IMR-90 (cell line): Measurements from ENCODE around the gene NPRL2. TPM values are rescaled to one million over a fixed set of nuclear protein-coding genes. Genes with fewer than 3 reads are reported as not detected.
A peak's percentile ranks its signal among the peaks of the same experiment; 100 is the strongest.

Experiments used
- ATAC-seq: fragments of 200-7000 bp; cut with Tn5 transposase; 2 replicates; pipeline ENCODE4 v1.9.1; 2020; ENCODE audit warnings: low read depth, mild to moderate bottlenecking, moderate library complexity
- BruUV-seq: library from RNA; stranded (reverse); fragments of 400-500 nt; replicated peaks from 2 replicates; lab custom pipeline; 2021; lab: Mats Ljungman, UMichigan
- CTCF ChIA-PET: fragments of 300-600 bp; formaldehyde crosslinking; extraction: SDS; loops from one replicate; lab custom pipeline; 2021; ENCODE audit warnings: antibody characterized with exemption; lab: Yijun Ruan, JAX
- POLR2A ChIA-PET: fragments of 300-600 bp; sonication (Branson Sonifier 250); formaldehyde crosslinking; loops from one replicate; lab custom pipeline; 2022; ENCODE audit warnings: antibody characterized with exemption; ENCODE audit not compliant: unreplicated experiment; lab: Charles Lee
- DNase-seq: peaks from one replicate; pipeline ENCODE4 v3.0.0; 2013
- H2AFZ ChIP-seq: replicated peaks from 2 replicates; pipeline ENCODE3; 2013; ENCODE audit warnings: low read length, mild to moderate bottlenecking; ENCODE audit not compliant: poor library complexity
- H2AK5ac ChIP-seq: 2 replicates; pipeline ENCODE4 v1.6.1; 2013; ENCODE audit warnings: low read depth, low read length, inconsistent platforms
- H2AK9ac ChIP-seq: replicated peaks from 2 replicates; pipeline ENCODE3; 2013; ENCODE audit warnings: mild to moderate bottlenecking, low read depth, low read length, moderate library complexity; ENCODE audit not compliant: poor library complexity
- H2BK120ac ChIP-seq: 2 replicates; pipeline ENCODE4 v1.6.1; 2013; ENCODE audit warnings: low read depth, low read length, inconsistent platforms
- H2BK15ac ChIP-seq: 3 replicates; pipeline ENCODE4 v1.6.1; 2013; ENCODE audit warnings: low read depth, low read length, inconsistent platforms
- H2BK20ac ChIP-seq: 2 replicates; pipeline ENCODE4 v1.6.1; 2013; ENCODE audit warnings: low read depth, mild to moderate bottlenecking, inconsistent platforms, low read length, moderate library complexity
- H2BK5ac ChIP-seq: 2 replicates; pipeline ENCODE4 v1.6.1; 2013; ENCODE audit warnings: mild to moderate bottlenecking, low read depth, low read length, inconsistent platforms; ENCODE audit not compliant: poor library complexity, severe bottlenecking
- H3K14ac ChIP-seq: replicated peaks from 2 replicates; pipeline ENCODE4 v1.6.1; 2013; ENCODE audit warnings: low read depth, low read length, inconsistent platforms
- H3K18ac ChIP-seq: 2 replicates; pipeline ENCODE4 v1.6.1; 2013; ENCODE audit warnings: low read depth, low read length, control low read depth
- H3K23ac ChIP-seq: 2 replicates; pipeline ENCODE4 v1.6.1; 2013; ENCODE audit warnings: low read depth, low read length, inconsistent platforms
- H3K27ac ChIP-seq: 2 replicates; pipeline ENCODE4 v1.5.1; 2013; ENCODE audit warnings: mild to moderate bottlenecking, control low read depth, low read length; ENCODE audit not compliant: insufficient read depth
- H3K27me3 ChIP-seq: 2 replicates; pipeline ENCODE4 v1.6.1; 2013; ENCODE audit warnings: low read length; ENCODE audit not compliant: control insufficient read depth, insufficient read depth
- H3K36me3 ChIP-seq: 2 replicates; pipeline ENCODE4 v1.6.1; 2013; ENCODE audit warnings: low read length, mixed read lengths; ENCODE audit not compliant: control insufficient read depth, insufficient read depth
- H3K4ac ChIP-seq: 2 replicates; pipeline ENCODE4 v1.6.1; 2013; ENCODE audit warnings: low read depth, low read length, inconsistent platforms
- H3K4me1 ChIP-seq: 2 replicates; pipeline ENCODE4 v1.6.1; 2013; ENCODE audit warnings: low read length, mixed read lengths; ENCODE audit not compliant: control insufficient read depth, insufficient read depth
- H3K4me2 ChIP-seq: 2 replicates; pipeline ENCODE4 v1.6.1; 2013; ENCODE audit warnings: low read depth, mild to moderate bottlenecking, control low read depth, low read length, moderate library complexity
- H3K4me3 ChIP-seq: 2 replicates; pipeline ENCODE4 v1.5.1; 2013; ENCODE audit warnings: low read depth, mild to moderate bottlenecking, control low read depth, low read length, moderate library complexity; ENCODE audit not compliant: insufficient read depth
- H3K56ac ChIP-seq: 2 replicates; pipeline ENCODE4 v1.6.1; 2013; ENCODE audit warnings: low read length, inconsistent platforms; ENCODE audit not compliant: insufficient read depth; ENCODE audit errors: extremely low read depth
- H3K79me1 ChIP-seq, 2 experiments: 2 replicates each; pipeline ENCODE4 v1.6.1; 2013; ENCODE audit warnings: low read length in 2 of 2, inconsistent platforms in 1 of 2, low read depth in 1 of 2
- H3K9ac ChIP-seq: 2 replicates; pipeline ENCODE4 v1.6.1; 2013; ENCODE audit warnings: low read depth, low read length, control low read depth
- H3K9me1 ChIP-seq: 2 replicates; pipeline ENCODE4 v1.6.1; 2013; ENCODE audit warnings: low read length, inconsistent platforms; ENCODE audit not compliant: insufficient read depth
- H3K9me3 ChIP-seq: 2 replicates; pipeline ENCODE4 v1.6.1; 2013; ENCODE audit warnings: low read length; ENCODE audit not compliant: control insufficient read depth, insufficient read depth
- H4K20me1 ChIP-seq: 2 replicates; pipeline ENCODE4 v1.6.1; 2013; ENCODE audit warnings: low read length, inconsistent platforms; ENCODE audit not compliant: insufficient read depth
- H4K5ac ChIP-seq: 2 replicates; pipeline ENCODE4 v1.6.1; 2013; ENCODE audit warnings: mild to moderate bottlenecking, low read depth, low read length, control low read depth
- H4K8ac ChIP-seq, 2 experiments: 2 replicates each; pipeline ENCODE4 v1.6.1; 2013; ENCODE audit warnings: low read depth in 2 of 2, low read length in 2 of 2, control low read depth in 1 of 2, inconsistent platforms in 1 of 2
- H4K91ac ChIP-seq: 2 replicates; pipeline ENCODE4 v1.6.1; 2013; ENCODE audit warnings: low read depth, low read length, inconsistent platforms; ENCODE audit not compliant: insufficient read depth
- BHLHE40 ChIP-seq: fragments of 150-350 bp; IDR thresholded peaks from 2 replicates; pipeline ENCODE4 v1.6.1; 2016; ENCODE audit warnings: mild to moderate bottlenecking, low read depth, low read length
- CEBPB ChIP-seq: IDR thresholded peaks from 2 replicates; pipeline ENCODE4 v1.6.1; 2012; ENCODE audit warnings: low read depth, low read length, improper control_type of control experiment
- CHD1 ChIP-seq: IDR thresholded peaks from 2 replicates; pipeline ENCODE4 v1.6.1; 2012; ENCODE audit warnings: low read depth, low read length, improper control_type of control experiment
- ELK1 ChIP-seq: fragments of 150-350 bp; IDR thresholded peaks from 2 replicates; pipeline ENCODE4 v1.6.1; 2016; ENCODE audit warnings: low read depth, mild to moderate bottlenecking, low read length, moderate library complexity, borderline replicate concordance
- FOS ChIP-seq: fragments of 150-350 bp; IDR thresholded peaks from 2 replicates; pipeline ENCODE4 v1.6.1; 2016; ENCODE audit warnings: low read depth, low read length
- MAFK ChIP-seq: IDR thresholded peaks from 2 replicates; pipeline ENCODE4 v1.6.1; 2012; ENCODE audit warnings: low read depth, low read length, improper control_type of control experiment
- MAZ ChIP-seq: IDR thresholded peaks from 2 replicates; pipeline ENCODE4 v1.6.1; 2012; ENCODE audit warnings: low read depth, mild to moderate bottlenecking, low read length, improper control_type of control experiment, moderate library complexity, borderline replicate concordance
- MXI1 ChIP-seq: IDR thresholded peaks from 2 replicates; pipeline ENCODE4 v1.6.1; 2012; ENCODE audit warnings: low read depth, mild to moderate bottlenecking, low read length, moderate library complexity, borderline replicate concordance
- NFE2L2 ChIP-seq: fragments of 150-350 bp; IDR thresholded peaks from 2 replicates; pipeline ENCODE4 v1.6.1; 2016; ENCODE audit warnings: low read depth, mild to moderate bottlenecking, low read length
- POLR2A ChIP-seq: IDR thresholded peaks from 2 replicates; pipeline ENCODE4 v1.6.1; 2012; ENCODE audit warnings: mild to moderate bottlenecking, low read depth, low read length
- RAD21 ChIP-seq: IDR thresholded peaks from 2 replicates; pipeline ENCODE4 v1.6.1; 2012; ENCODE audit warnings: low read length, improper control_type of control experiment
- RCOR1 ChIP-seq: IDR thresholded peaks from 2 replicates; pipeline ENCODE4 v1.6.1; 2012; ENCODE audit warnings: mild to moderate bottlenecking, low read length, improper control_type of control experiment; ENCODE audit not compliant: insufficient replicate concordance
- RFX5 ChIP-seq: IDR thresholded peaks from 2 replicates; pipeline ENCODE4 v1.8.0; 2012; ENCODE audit warnings: low read depth, mild to moderate bottlenecking, low read length, moderate library complexity
- SMC3 ChIP-seq: fragments of 150-350 bp; IDR thresholded peaks from 2 replicates; pipeline ENCODE4 v1.6.1; 2016; ENCODE audit warnings: low read depth, mild to moderate bottlenecking, antibody characterized with exemption, low read length, moderate library complexity
- WGBS, 2 experiments: methylation state at CpG; one replicate each; pipeline versions ENCODE4 v1.1.5 to v1.1.7; 2013; ENCODE audit warnings: missing lambda C conversion rate in 2 of 2; ENCODE audit not compliant: insufficient read length in 1 of 2; ENCODE audit errors: extremely low coverage in 2 of 2; 5-methylcytosine and 5-hydroxymethylcytosine counted together
- dilution Hi-C: fragments of 300-500 bp; cut with HindIII; formaldehyde crosslinking; loops from one replicate; pipeline ENCODE4 v1.14.3; 2018; ENCODE audit warnings: low sequenced_read_pairs; ENCODE audit not compliant: unreplicated experiment
- in situ Hi-C: fragments of 300-500 bp; cut with MboI; formaldehyde crosslinking; loops from 3 replicates; pipeline ENCODE4 v1.14.3; 2019; ENCODE audit warnings: low sequenced_read_pairs, inconsistent platforms, mixed read lengths
- intact Hi-C: fragments of 100-400 bp; cut with micrococcal nuclease; formaldehyde crosslinking; loops from 2 replicates; pipeline ENCODE4 v1.10.0; 2022
- polyA plus RNA-seq, 3 experiments: library from polyadenylated mRNA; depleted of rRNA; stranded (reverse); fragments of >200 nt; gene quantifications; 2 replicates each; pipeline ENCODE4 v1.2.3, GENCODE V29; 2012; ENCODE audit warnings: low replicate concordance in 1 of 3
- total RNA-seq: library from RNA; depleted of rRNA; stranded (reverse); fragments of >200 nt; gene quantifications from 2 replicates; pipeline ENCODE4 v1.2.3, GENCODE V29; 2012
- TF ChIP-seq, protein P1 (sequence below): fragments of 150-350 bp; IDR thresholded peaks from 2 replicates; pipeline ENCODE4 v1.6.1; 2017; ENCODE audit warnings: mild to moderate bottlenecking, antibody characterized with exemption, low read length, low read depth
- TF ChIP-seq, protein P2 (sequence below): conservative IDR thresholded peaks from 2 replicates; pipeline ENCODE4 v1.5.1; 2012; ENCODE audit warnings: mild to moderate bottlenecking, low read depth, low read length, improper control_type of control experiment

Gene NPRL2
- total and polyA plus RNA-seq, 2 of the 4 experiments (the other 2 are of a cell fraction): 38.3 to 38.7 TPM

DNA sequence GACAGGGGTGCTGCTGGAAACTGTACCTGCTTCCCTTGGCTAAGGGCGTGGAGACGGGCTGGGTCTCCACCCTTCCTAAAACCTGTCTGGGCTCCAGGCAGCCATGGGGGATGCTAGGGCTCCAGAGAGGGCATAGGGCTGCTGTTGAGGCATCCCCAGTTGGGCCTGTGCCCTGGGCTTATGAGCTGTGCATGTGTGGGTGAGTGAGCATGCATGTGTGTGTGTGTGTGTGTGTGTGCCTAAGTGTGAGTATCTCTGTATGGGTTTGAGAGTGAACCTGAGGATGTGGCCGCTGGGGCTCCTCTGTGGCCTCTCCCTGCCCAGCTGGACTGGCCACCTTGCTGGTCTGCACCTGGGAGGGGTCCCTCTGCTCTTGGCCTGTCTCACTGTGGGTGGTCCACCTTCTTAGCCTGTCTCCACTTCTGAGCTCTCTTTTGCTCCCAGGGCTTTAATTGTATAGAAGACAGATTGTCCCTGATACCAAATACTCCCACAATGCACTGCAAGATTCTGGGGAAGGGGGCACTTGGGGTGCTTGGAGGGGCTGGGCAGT is 20.6 kb upstream of the NPRL2 start:
- in situ Hi-C loops: no loop called here
- H4K8ac ChIP-seq: no peak overlapping the region
- H3K4ac ChIP-seq: no peak overlapping the region
- H4K91ac ChIP-seq: no peak overlapping the region
- no peak overlapping the region for H2BK5ac ChIP-seq
- no peak overlapping the region for H3K9ac ChIP-seq
- no peak overlapping the region for H3K56ac ChIP-seq
- no peak overlapping the region for H3K4me3 ChIP-seq
- no peaks in the 10 kb centered on the region for H3K4me1 ChIP-seq
- no peaks in the 10 kb centered on the region for H3K9me1 ChIP-seq
- no CpG with 5 or more reads among the region's 3 CpGs for WGBS, 2 experiments
- no peaks in the 10 kb centered on the region for H3K79me1 ChIP-seq
- no peak overlapping the region for H2BK15ac ChIP-seq
- H2AK9ac ChIP-seq: no peak overlapping the region
- intact Hi-C loops: no loop called here
- dilution Hi-C loops: no loop called here
- H2BK20ac ChIP-seq: no peak overlapping the region
- ATAC-seq (peak; percentile 15; the same call in 1 of the 2 replicates), DNase-seq (peak; percentile 32)
- H4K20me1 ChIP-seq: no peaks in the 10 kb centered on the region
- no peak overlapping the region for H3K27ac ChIP-seq
- H4K5ac ChIP-seq: no peak overlapping the region
- no TSS peak for BruUV-seq
- no peak overlapping the region for H2BK120ac ChIP-seq
- no peak overlapping the region for H3K4me2 ChIP-seq
- H3K14ac ChIP-seq: no peak overlapping the region
- no peaks in the 10 kb centered on the region for H3K9me3 ChIP-seq
- ChIA-PET POLR2A (no interaction called here), CTCF (no interaction called here)
- no peak overlapping the region for H3K18ac ChIP-seq
- H3K23ac ChIP-seq: no peak overlapping the region
- H3K27me3 ChIP-seq: peaks cover 61% of the 10 kb centered on the region
- no peak overlapping the region for H2AK5ac ChIP-seq
- H3K36me3 ChIP-seq: no peaks in the 10 kb centered on the region
- no peak for TF ChIP-seq MAZ
- TF ChIP-seq MXI1: no peak
- TF ChIP-seq BHLHE40: no peak
- no peak for TF ChIP-seq CEBPB
- TF ChIP-seq ELK1: no peak
- TF ChIP-seq NFE2L2: no peak
- no peak for TF ChIP-seq RFX5
- TF ChIP-seq POLR2A: no peak
- TF ChIP-seq FOS: no peak
- TF ChIP-seq, protein P1, sequence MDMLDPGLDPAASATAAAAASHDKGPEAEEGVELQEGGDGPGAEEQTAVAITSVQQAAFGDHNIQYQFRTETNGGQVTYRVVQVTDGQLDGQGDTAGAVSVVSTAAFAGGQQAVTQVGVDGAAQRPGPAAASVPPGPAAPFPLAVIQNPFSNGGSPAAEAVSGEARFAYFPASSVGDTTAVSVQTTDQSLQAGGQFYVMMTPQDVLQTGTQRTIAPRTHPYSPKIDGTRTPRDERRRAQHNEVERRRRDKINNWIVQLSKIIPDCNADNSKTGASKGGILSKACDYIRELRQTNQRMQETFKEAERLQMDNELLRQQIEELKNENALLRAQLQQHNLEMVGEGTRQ: no peak
- TF ChIP-seq SMC3: no peak
- no peak for TF ChIP-seq RCOR1
- TF ChIP-seq MAFK: no peak
- TF ChIP-seq RAD21: no peak
- no peak for TF ChIP-seq CHD1
- TF ChIP-seq, protein P2, sequence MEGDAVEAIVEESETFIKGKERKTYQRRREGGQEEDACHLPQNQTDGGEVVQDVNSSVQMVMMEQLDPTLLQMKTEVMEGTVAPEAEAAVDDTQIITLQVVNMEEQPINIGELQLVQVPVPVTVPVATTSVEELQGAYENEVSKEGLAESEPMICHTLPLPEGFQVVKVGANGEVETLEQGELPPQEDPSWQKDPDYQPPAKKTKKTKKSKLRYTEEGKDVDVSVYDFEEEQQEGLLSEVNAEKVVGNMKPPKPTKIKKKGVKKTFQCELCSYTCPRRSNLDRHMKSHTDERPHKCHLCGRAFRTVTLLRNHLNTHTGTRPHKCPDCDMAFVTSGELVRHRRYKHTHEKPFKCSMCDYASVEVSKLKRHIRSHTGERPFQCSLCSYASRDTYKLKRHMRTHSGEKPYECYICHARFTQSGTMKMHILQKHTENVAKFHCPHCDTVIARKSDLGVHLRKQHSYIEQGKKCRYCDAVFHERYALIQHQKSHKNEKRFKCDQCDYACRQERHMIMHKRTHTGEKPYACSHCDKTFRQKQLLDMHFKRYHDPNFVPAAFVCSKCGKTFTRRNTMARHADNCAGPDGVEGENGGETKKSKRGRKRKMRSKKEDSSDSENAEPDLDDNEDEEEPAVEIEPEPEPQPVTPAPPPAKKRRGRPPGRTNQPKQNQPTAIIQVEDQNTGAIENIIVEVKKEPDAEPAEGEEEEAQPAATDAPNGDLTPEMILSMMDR: no peak
- no peak overlapping the region for H2AFZ ChIP-seq
